Activated CD8-positive, alpha-beta memory T cell treated with anti-CD3 and anti-CD28 coated beads for 4 hours (primary cell): ENCODE data around the gene TEX13B.
"Not testable (repeated sequence)": the region's sequence is repeated elsewhere in the genome, so short reads cannot be mapped to it uniquely, and the experiment has no call there.

ENCODE experiments used
- DNase-seq, 2 donors: peaks; one replicate each; pipeline ENCODE4 v3.0.0-alpha.2; 2020; ENCODE audit warnings: low read depth in 2 of 2

The TEX13B gene, protein sequence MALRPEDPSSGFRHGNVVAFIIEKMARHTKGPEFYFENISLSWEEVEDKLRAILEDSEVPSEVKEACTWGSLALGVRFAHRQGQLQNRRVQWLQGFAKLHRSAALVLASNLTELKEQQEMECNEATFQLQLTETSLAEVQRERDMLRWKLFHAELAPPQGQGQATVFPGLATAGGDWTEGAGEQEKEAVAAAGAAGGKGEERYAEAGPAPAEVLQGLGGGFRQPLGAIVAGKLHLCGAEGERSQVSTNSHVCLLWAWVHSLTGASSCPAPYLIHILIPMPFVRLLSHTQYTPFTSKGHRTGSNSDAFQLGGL

GRCh38 chrX:107982356-107982755, at the start of gene TEX13B:
TSS of gene TEX13B (minus strand) at chrX:107982370. CDS start at chrX:107982127, 243 bp downstream.
- no peak for DNase-seq

DNA sequence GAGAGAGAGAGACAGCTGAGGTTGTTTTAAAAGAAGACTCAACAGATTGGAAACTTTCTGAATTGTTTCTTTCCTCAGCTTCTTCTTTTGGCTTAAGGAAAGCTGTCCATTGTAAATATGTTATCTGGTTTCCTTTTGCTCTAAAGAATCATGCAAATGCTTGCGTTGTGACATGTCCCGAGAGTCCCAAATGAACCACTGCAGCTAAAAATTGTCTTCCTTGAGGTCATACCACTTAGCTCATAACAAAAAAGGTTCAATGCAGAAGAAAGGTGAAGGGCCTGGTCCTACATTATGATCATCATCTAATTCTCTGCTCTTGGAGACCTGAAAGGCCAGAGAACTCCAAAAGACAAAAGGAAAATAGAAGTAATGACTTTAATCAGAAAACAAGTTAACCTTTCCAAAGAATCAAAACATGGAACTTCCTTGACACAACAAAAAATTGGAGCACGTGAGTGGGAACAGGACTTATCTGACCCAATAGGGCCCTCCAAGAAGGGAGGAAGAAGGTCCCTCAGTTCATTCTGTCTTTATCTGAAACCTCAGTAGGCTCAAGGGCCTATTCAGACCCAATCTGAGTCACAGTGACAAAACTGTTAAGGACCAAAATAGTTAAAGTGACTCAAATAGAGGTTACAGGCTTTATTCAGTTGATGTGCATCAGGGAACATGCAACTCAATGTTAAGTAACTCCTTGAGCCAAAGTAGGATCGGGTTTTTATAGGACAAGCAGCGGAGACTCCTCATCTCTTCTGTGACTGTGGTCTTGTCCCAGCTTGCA, 48.0 kb upstream of the TEX13B start:
- DNase-seq, result no peak

- DNase-seq, result no peak
Measured at GRCh38 chrX:108028854-108029253, 46.7 kb upstream of the TEX13B start.

- DNase-seq, result no peak
Measured at GRCh38 chrX:108025954-108026600, 43.9 kb upstream of the TEX13B start.

DNA sequence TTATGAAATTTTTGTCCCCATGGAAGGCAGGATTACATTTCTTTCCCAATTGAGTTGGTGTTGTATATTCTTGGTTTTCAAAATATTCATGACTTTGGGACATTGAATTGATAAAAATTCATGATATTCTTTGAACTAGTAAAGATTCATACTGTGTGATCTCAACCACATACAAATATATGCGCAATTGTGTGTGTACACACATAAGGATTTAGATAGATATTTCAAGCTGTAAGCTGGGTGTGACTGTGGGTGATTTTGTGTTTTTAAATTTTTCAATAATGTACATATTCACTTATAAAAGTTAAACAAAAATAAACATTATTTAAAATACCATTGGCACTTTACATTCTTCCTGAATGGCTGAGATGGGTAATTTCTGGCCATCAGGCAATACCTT, 43.2 kb upstream of the TEX13B start:
- no peak for DNase-seq

GRCh38 chrX:108022491-108023089, 40.4 kb upstream of the TEX13B start:
- no peak for DNase-seq

GRCh38 chrX:108020631-108021030, 38.5 kb upstream of the TEX13B start:
- DNase-seq, result no peak

GRCh38 chrX:108019382-108019875, 37.3 kb upstream of the TEX13B start:
- no peak for DNase-seq

GRCh38 chrX:108018656-108019381, 36.6 kb upstream of the TEX13B start:
- no peak for DNase-seq

DNA sequence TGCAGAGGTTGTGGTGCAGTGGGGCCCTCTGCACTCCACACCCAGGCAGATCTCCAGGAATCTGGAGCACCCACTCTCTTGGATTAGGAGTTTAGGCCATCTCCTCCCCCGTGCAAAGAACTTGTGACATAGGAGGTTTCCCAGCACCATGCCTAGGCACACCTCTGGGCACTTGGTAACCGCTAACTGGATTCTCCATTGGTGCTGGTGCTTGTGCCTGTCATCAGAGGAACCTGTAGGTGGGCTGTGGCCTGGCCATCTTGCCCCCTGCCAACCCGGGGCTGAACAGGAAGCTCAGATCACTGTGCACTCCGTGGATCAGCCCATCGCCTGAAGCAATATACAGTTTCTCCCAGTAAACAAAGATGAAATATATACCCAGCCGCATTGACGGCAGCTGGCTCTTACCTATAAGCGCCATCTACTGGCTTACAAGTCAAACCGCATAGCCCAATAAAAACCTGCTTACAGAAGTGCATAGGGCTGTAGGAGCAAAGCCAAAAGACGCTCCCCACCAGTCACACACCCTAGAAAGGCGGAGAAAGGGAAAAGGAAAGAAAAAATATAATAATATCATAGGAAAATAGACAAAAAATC, 19.1 kb upstream of the TEX13B start:
- DNase-seq, result no peak

DNA sequence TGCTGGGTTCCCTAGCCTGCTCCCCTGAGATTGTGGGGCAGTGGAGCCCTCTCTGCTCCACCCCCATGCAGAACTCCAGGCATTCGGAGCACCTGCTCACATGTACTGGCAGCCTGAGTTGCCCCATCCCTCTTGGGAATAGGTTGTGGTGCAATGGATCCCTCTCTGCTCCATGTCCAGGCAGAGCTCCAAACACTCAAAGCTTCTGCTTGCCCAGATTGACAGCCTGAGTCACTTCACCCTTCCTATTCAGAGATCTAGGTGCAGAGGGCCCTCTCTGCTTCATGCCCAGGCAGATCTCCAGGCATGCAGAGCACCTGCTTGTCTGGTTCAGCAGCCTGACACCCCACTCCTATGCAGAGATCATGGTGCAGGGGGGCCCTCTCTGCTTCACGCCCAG, 18.6 kb upstream of the TEX13B start:
- no peak for DNase-seq

GRCh38 chrX:107996124-107996523, 14.0 kb upstream of the TEX13B start:
- DNase-seq, result no peak

- DNase-seq, result no peak
Measured at GRCh38 chrX:107985033-107985432, 2.9 kb upstream of the TEX13B start.

GRCh38 chrX:107979534-107979933, 2.6 kb downstream of the TEX13B start:
- no peak for DNase-seq

GRCh38 chrX:107978707-107979307, 3.4 kb downstream of the TEX13B start:
- no peak for DNase-seq

GRCh38 chrX:107978071-107978470, 4.1 kb downstream of the TEX13B start:
- DNase-seq, result no peak

DNA sequence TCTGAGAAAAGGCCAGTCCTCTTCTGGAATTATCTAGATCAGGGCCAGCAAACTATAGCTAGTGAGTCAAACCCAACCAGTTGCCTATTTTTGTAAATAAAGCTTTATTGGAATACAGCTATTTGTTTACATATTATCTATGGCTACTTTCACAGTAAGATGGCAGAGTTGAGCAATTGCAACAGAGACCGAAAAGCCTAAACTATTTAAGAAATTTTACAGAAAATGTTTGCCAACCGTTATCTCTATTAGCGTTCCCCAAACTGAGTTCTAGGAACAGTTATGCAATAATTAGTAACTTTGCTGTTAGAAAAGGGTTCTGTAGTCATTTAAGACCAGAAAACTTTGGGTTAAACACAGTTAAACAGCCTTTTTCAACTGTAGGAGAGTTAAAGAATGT, 10.5 kb downstream of the TEX13B start:
- no peak for DNase-seq

DNA sequence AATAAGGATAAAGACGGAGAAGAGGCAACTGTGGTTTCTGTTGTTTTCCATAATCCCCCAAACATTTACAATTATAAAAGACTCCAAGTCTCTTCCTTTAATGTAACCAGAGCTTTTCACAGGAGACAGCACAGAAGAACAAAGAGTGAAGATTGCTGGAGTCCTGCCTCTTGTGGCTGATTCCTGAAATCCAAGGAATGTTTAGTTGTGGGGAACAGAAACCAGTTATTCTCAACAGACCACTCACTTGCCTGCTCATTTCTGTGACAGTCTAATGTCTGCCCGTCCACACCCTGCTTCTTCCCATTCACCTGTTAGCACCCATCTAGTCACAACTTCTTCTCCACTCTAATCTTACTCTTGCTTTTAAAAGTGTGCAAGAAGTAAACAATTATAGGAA, 12.1 kb downstream of the TEX13B start:
- DNase-seq, result no peak

- DNase-seq, result no peak
Measured at GRCh38 chrX:107968623-107969022, 13.5 kb downstream of the TEX13B start.

DNA sequence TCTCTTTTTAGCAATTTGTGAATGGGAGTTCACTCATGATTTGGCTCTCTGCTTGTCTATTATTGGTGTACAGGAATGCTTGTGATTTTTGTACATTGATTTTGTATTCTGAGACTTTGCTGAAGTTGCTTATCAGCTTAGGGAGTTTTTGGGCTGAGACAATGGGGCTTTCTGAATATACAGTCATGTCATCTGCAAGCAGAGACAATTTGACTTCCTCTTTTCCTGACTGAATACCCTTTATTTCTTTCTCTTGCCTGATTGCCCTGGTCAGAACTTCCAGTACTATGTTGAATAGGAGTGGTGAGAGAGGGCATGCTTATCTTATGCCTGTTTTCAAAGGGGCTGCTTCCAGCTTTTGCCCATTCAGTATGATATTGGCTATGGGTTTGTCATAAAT, 26.8 kb downstream of the TEX13B start:
- DNase-seq, result not testable (repeated sequence)

- DNase-seq, result no peak
Measured at GRCh38 chrX:107940095-107940494, 42.1 kb downstream of the TEX13B start.
